Measurements from ENCODE around the gene TMEM127. TPM values are rescaled to one million over a fixed set of nuclear protein-coding genes. Genes with fewer than 3 reads are reported as not detected.

Gene TMEM127
- total and polyA plus RNA-seq, 2 donors (not counting 1 experiment from before 2014, with no cell fraction given): 21.5 to 48.0 TPM

- intact Hi-C loops (cut with micrococcal nuclease): no loop called here
- no peaks in the 10 kb centered on the region for H3K4me1 Mint-ChIP-seq
- peaks cover 6 to 78% of the 10 kb centered on the region in 2 experiments for H3K36me3 ChIP-seq (replicated peaks in 1 of 2; ENCODE audit: control extremely low read depth in 1 of 2, control insufficient read depth in 1 of 2, extremely low read depth in 1 of 2, insufficient read depth in 2 of 2, low read length in 1 of 2)
- ChIA-PET CTCF (interaction anchor here (1.2 kb wide), 1 partner anchor 10 kb away, joined by 4 read pairs; the partner anchor contains the start of gene CIAO1), POLR2A (interaction anchor here (0.6 kb wide), 1 partner anchor 401 kb away, joined by 3 read pairs; no protein-coding TSS in a partner anchor)
- no peak overlapping the region for H3K27ac Mint-ChIP-seq
- no peaks in the 10 kb centered on the region for H3K4me1 ChIP-seq (ENCODE audit: control insufficient read depth in 2 of 2, insufficient read depth in 2 of 2, low read length in 2 of 2)
- no peaks in the 10 kb centered on the region for H3K27me3 Mint-ChIP-seq
- H3K9me3 ChIP-seq (ENCODE audit: control extremely low read depth in 1 of 3, control insufficient read depth in 2 of 3, insufficient read depth in 1 of 3, low read length in 2 of 3): no peaks in the 10 kb centered on the region
- no peaks in the 10 kb centered on the region for H3K27me3 ChIP-seq (replicated peaks in 1 of 4; ENCODE audit: control extremely low read depth in 1 of 4, control insufficient read depth in 3 of 4, insufficient read depth in 4 of 4, low read length in 3 of 4)
- no peak for TF ChIP-seq EZH2 (IDR thresholded peaks at IDR 0.05; ENCODE audit: borderline replicate concordance, insufficient read depth, low read depth, low read length, poor library complexity, severe bottlenecking)
- TF ChIP-seq CTCF (IDR thresholded peaks at IDR 0.05): no peak
- H3K4me3 ChIP-seq (ENCODE audit: control extremely low read depth in 1 of 5, extremely low read depth in 1 of 5, insufficient read depth in 1 of 5, low read depth in 2 of 5, low read length in 4 of 5): no peak overlapping the region
- H3K4me2 ChIP-seq (replicated peaks; ENCODE audit: low read depth, low read length, poor library complexity, severe bottlenecking): no peak overlapping the region
- no peak overlapping the region for H3K27ac ChIP-seq (ENCODE audit: low read length in 2 of 2)
- DNase-seq (no peak), ATAC-seq (ENCODE audit: low read depth) (no peak)
- no peaks in the 10 kb centered on the region for H3K79me2 ChIP-seq (ENCODE audit: control insufficient read depth, insufficient read depth, low read length)
- no peaks in the 10 kb centered on the region for H4K20me1 ChIP-seq (ENCODE audit: control insufficient read depth, insufficient read depth, low read length, poor library complexity, severe bottlenecking)
- H3K4me3 Mint-ChIP-seq: no peak overlapping the region
- H3K9me3 Mint-ChIP-seq (ENCODE audit: insufficient read depth): no peaks in the 10 kb centered on the region
- no peak overlapping the region for H2AFZ ChIP-seq (ENCODE audit: insufficient read depth, low read depth, low read length, poor library complexity, severe bottlenecking)
- no peak overlapping the region for H3K9ac ChIP-seq (ENCODE audit: low read length)
- 95% methylated on average over 15 of the region's 21 CpGs for WGBS (ENCODE audit: insufficient coverage)
These were observed 11.1 kb upstream of the TMEM127 start for GRCh38 chr2:96276787-96277499.

- no peak for TF ChIP-seq EZH2 (IDR thresholded peaks at IDR 0.05; ENCODE audit: borderline replicate concordance, insufficient read depth, low read depth, low read length, poor library complexity, severe bottlenecking)
- no peak for TF ChIP-seq CTCF (IDR thresholded peaks at IDR 0.05)
- H3K27ac Mint-ChIP-seq: peak overlapping the region; percentile 37
- H3K4me1 ChIP-seq (ENCODE audit: control insufficient read depth in 2 of 2, insufficient read depth in 2 of 2, low read length in 2 of 2): no peaks in the 10 kb centered on the region
- no peak overlapping the region for H3K4me3 ChIP-seq (ENCODE audit: control extremely low read depth in 1 of 5, extremely low read depth in 1 of 5, insufficient read depth in 1 of 5, low read depth in 2 of 5, low read length in 4 of 5)
- H3K4me2 ChIP-seq (replicated peaks; ENCODE audit: low read depth, low read length, poor library complexity, severe bottlenecking): no peak overlapping the region
- H3K9me3 Mint-ChIP-seq (ENCODE audit: insufficient read depth): no peaks in the 10 kb centered on the region
- no peaks in the 10 kb centered on the region for H3K27me3 Mint-ChIP-seq
- intact Hi-C loops (cut with micrococcal nuclease): no loop called here
- peaks cover 7 to 78% of the 10 kb centered on the region in 2 experiments for H3K36me3 ChIP-seq (replicated peaks in 1 of 2; ENCODE audit: control extremely low read depth in 1 of 2, control insufficient read depth in 1 of 2, extremely low read depth in 1 of 2, insufficient read depth in 2 of 2, low read length in 1 of 2)
- H3K9ac ChIP-seq (ENCODE audit: low read length): no peak overlapping the region
- no peaks in the 10 kb centered on the region for H3K4me1 Mint-ChIP-seq
- no peak for ATAC-seq (ENCODE audit: low read depth)
- no peaks in the 10 kb centered on the region for H3K9me3 ChIP-seq (ENCODE audit: control extremely low read depth in 1 of 3, control insufficient read depth in 2 of 3, insufficient read depth in 1 of 3, low read length in 2 of 3)
- H3K4me3 Mint-ChIP-seq: no peak overlapping the region
- CTCF ChIA-PET: interaction anchor here (1.1 to 1.2 kb wide), 2 partner anchors 100 to 279 kb away, joined by 3 to 5 read pairs; no protein-coding TSS in a partner anchor
- no peaks in the 10 kb centered on the region for H3K79me2 ChIP-seq (ENCODE audit: control insufficient read depth, insufficient read depth, low read length)
- no peak overlapping the region for H2AFZ ChIP-seq (ENCODE audit: insufficient read depth, low read depth, low read length, poor library complexity, severe bottlenecking)
- no peaks in the 10 kb centered on the region for H4K20me1 ChIP-seq (ENCODE audit: control insufficient read depth, insufficient read depth, low read length, poor library complexity, severe bottlenecking)
- POLR2A ChIA-PET: interaction anchor here (0.6 kb wide), 1 partner anchor 33 kb away, joined by 4 read pairs; no protein-coding TSS in a partner anchor
- DNase-seq: no peak
- H3K27ac ChIP-seq (ENCODE audit: low read length in 2 of 2): no peak overlapping the region
- WGBS (ENCODE audit: insufficient coverage): 100% methylated on average over 1 of the region's 7 CpGs
- no peaks in the 10 kb centered on the region for H3K27me3 ChIP-seq (replicated peaks in 1 of 4; ENCODE audit: control extremely low read depth in 1 of 4, control insufficient read depth in 3 of 4, insufficient read depth in 4 of 4, low read length in 3 of 4)
These were observed 8.7 kb upstream of the TMEM127 start for GRCh38 chr2:96274355-96275056.
